Measurements from ENCODE around the gene PRSS50.

PRSS50 gene

DNA sequence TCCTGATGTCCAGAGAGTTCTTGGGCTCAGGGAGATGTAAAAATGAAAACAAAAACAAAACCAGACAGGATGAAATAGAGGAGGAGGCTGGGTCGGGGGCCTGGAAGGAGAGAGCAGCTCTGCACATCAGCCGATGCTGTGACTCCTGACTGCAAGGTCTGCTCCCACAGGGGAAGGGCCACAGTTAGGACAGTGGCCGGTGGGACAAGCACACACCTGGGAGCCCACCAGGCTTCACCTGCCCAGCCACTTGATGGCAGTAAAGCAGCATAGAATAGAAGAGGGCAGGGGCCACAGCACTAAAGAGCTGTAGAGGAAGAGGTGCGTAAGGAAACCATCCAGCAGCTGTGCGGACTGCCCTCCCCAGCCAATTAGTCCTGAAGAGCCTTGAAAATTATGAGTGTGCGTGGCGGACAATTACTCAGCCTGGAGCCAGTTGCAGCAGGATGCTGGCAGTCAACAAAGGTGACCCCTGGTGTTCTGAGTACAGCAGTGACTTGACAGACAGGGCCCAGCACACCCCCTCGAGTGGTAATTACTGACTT is 54.0 kb downstream of the PRSS50 start:
- Histone ChIP-seq H3K4me2 (ENCODE audit: low read depth, low read length) (no peak overlapping the region), H2AFZ (ENCODE audit: low read length) (no peak overlapping the region), H3K4me1 (ENCODE audit: low read length) (no peaks in the 10 kb centered on the region), H3K36me3 (replicated peaks; ENCODE audit: insufficient read depth, low read length) (no peaks in the 10 kb centered on the region), H3K9me3 (replicated peaks; ENCODE audit: insufficient read depth, low read length) (no peaks in the 10 kb centered on the region), H3K4me3 (ENCODE audit: low read length) (no peak overlapping the region), H3K79me2 (ENCODE audit: low read length) (no peaks in the 10 kb centered on the region), H3K27ac (ENCODE audit: low read length) (no peak overlapping the region), H3F3A (ENCODE audit: insufficient read depth, low read length) (no peaks in the 10 kb centered on the region), H3K9ac (ENCODE audit: low read length) (no peak overlapping the region), H3K9me2 (replicated peaks; ENCODE audit: insufficient read depth, low read length) (no peaks in the 10 kb centered on the region), H3K27me3 (replicated peaks; ENCODE audit: insufficient read depth, low read length) (no peaks in the 10 kb centered on the region), H4K20me1 (ENCODE audit: insufficient read depth, low read length) (no peaks in the 10 kb centered on the region)
- no peak for DNase-seq
- TF ChIP-seq, protein P1, sequence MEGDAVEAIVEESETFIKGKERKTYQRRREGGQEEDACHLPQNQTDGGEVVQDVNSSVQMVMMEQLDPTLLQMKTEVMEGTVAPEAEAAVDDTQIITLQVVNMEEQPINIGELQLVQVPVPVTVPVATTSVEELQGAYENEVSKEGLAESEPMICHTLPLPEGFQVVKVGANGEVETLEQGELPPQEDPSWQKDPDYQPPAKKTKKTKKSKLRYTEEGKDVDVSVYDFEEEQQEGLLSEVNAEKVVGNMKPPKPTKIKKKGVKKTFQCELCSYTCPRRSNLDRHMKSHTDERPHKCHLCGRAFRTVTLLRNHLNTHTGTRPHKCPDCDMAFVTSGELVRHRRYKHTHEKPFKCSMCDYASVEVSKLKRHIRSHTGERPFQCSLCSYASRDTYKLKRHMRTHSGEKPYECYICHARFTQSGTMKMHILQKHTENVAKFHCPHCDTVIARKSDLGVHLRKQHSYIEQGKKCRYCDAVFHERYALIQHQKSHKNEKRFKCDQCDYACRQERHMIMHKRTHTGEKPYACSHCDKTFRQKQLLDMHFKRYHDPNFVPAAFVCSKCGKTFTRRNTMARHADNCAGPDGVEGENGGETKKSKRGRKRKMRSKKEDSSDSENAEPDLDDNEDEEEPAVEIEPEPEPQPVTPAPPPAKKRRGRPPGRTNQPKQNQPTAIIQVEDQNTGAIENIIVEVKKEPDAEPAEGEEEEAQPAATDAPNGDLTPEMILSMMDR (IDR thresholded peaks at IDR 0.05; ENCODE audit: low read length) = peak; percentile 21
- no peak for TF ChIP-seq EZH2phosphoT487 (IDR thresholded peaks at IDR 0.05; ENCODE audit: low read length)

DNA sequence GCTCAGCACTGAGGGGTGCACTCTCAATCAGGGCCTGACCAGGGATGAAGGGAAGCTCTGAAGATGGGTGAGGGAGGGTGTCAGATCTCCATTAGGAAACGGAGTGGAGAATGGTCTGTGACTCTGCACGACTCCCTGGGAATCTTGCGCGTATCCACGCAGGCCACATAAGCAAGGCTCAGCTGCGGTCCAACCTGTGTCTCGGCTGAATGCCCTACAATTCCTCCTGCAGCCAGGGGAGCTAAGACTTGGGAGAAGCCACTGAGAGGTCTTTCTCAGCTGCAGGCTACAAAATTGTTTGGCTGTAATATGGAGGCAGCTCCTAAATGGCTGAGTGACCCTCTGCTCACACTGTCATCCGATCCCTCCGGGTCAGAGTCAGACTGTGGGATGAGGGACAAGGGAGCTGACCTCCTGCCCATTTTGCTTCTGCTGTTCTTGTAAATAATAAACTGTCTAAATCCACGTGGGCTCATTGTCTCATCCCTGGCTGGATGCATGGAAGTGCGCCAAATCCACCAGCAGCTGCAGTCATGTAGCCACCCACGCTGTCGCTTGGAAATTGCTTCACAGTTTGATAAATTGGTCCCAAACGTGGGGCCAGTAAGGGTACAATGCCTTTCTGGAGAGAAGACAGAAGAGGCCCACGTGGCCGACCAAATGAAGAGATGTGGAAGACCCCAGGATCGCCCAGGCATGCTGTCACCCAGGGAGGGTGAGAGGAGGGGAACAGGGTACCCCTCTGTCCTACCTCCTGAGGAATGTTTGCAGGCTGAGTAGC is 54.7 kb downstream of the PRSS50 start:
- no peaks in the 10 kb centered on the region for H3F3A ChIP-seq (ENCODE audit: insufficient read depth, low read length)
- H3K4me1 ChIP-seq (ENCODE audit: low read length) = no peaks in the 10 kb centered on the region
- no peak for DNase-seq
- no peak overlapping the region for H3K9ac ChIP-seq (ENCODE audit: low read length)
- H3K36me3 ChIP-seq (replicated peaks; ENCODE audit: insufficient read depth, low read length) = no peaks in the 10 kb centered on the region
- no peaks in the 10 kb centered on the region for H3K27me3 ChIP-seq (replicated peaks; ENCODE audit: insufficient read depth, low read length)
- no peak overlapping the region for H3K4me3 ChIP-seq (ENCODE audit: low read length)
- no peak overlapping the region for H2AFZ ChIP-seq (ENCODE audit: low read length)
- no peaks in the 10 kb centered on the region for H3K9me3 ChIP-seq (replicated peaks; ENCODE audit: insufficient read depth, low read length)
- H4K20me1 ChIP-seq (ENCODE audit: insufficient read depth, low read length) = no peaks in the 10 kb centered on the region
- no peak overlapping the region for H3K4me2 ChIP-seq (ENCODE audit: low read depth, low read length)
- H3K27ac ChIP-seq (ENCODE audit: low read length) = no peak overlapping the region
- TF ChIP-seq EZH2 (optimal IDR thresholded peaks at IDR 0.05; ENCODE audit: low read depth, low read length) (no peak), EZH2phosphoT487 (IDR thresholded peaks at IDR 0.05; ENCODE audit: low read length) (no peak)
- TF ChIP-seq, protein P1 (IDR thresholded peaks at IDR 0.05; ENCODE audit: low read length) = no peak
- H3K9me2 ChIP-seq (replicated peaks; ENCODE audit: insufficient read depth, low read length) = no peaks in the 10 kb centered on the region
- H3K79me2 ChIP-seq (ENCODE audit: low read length) = no peaks in the 10 kb centered on the region
